GM19043 (cell line): ENCODE results near the gene GPD2.
"Not testable (repeated sequence)": the region's sequence is repeated elsewhere in the genome, so short reads cannot be mapped to it uniquely, and the experiment has no call there.

Experiments used
- ATAC-seq: cut with Tn5 transposase; IDR thresholded peaks from one replicate; pipeline ENCODE4 v1.9.1; 2021; ENCODE audit warnings: low read depth; ENCODE audit not compliant: unreplicated experiment

GPD2 gene

GRCh38 chr2:156522864-156523440 is 86.8 kb downstream of the GPD2 start:
- no peak for ATAC-seq

- peak; percentile 96 for ATAC-seq
Observed at GRCh38 chr2:156526950-156527636, 90.9 kb downstream of the GPD2 start.

GRCh38 chr2:156528583-156528982 is 92.4 kb downstream of the GPD2 start:
- not testable (repeated sequence) for ATAC-seq

- ATAC-seq: peak; percentile 58
Observed at GRCh38 chr2:156532989-156533388, 96.8 kb downstream of the GPD2 start.

- ATAC-seq: no peak
Observed at GRCh38 chr2:156536534-156536933, 100.4 kb downstream of the GPD2 start.

GRCh38 chr2:156537141-156537540 is 101.0 kb downstream of the GPD2 start:
- no peak for ATAC-seq

GRCh38 chr2:156538083-156538504 is 101.9 kb downstream of the GPD2 start:
- ATAC-seq: peak; percentile 57

GRCh38 chr2:156539086-156539860 is 103.1 kb downstream of the GPD2 start:
- no peak for ATAC-seq

GRCh38 chr2:156540706-156541105 is 104.5 kb downstream of the GPD2 start:
- ATAC-seq: no peak

- ATAC-seq: peak; percentile 27
Observed at GRCh38 chr2:156541229-156541628, 105.0 kb downstream of the GPD2 start.

- ATAC-seq: no peak
Observed at GRCh38 chr2:156541706-156542105, 105.5 kb downstream of the GPD2 start.

GRCh38 chr2:156548413-156548812 is 112.2 kb downstream of the GPD2 start:
- ATAC-seq: no peak

GRCh38 chr2:156553714-156554442 is 117.7 kb downstream of the GPD2 start:
- ATAC-seq: no peak

- ATAC-seq: no peak
Observed at GRCh38 chr2:156561326-156561725, 125.1 kb downstream of the GPD2 start.

- no peak for ATAC-seq
Observed at GRCh38 chr2:156562124-156562523, 125.9 kb downstream of the GPD2 start.

GRCh38 chr2:156563994-156564753 is 128.0 kb downstream of the GPD2 start:
- no peak for ATAC-seq

- ATAC-seq: no peak
Observed at GRCh38 chr2:156565066-156565710, 129.0 kb downstream of the GPD2 start.

GRCh38 chr2:156573710-156574109 is 137.5 kb downstream of the GPD2 start:
- ATAC-seq: peak; percentile 81

GRCh38 chr2:156574112-156574511 is 137.9 kb downstream of the GPD2 start:
- no peak for ATAC-seq

GRCh38 chr2:156576005-156576404 is 139.8 kb downstream of the GPD2 start:
- ATAC-seq: no peak
